Esophagus muscularis mucosa (tissue), 4 donors: ENCODE measurements around the gene MRPL55. TPM values are rescaled to one million over a fixed set of nuclear protein-coding genes. Genes with fewer than 3 reads are reported as not detected.

Experiments used
- DNase-seq: peaks from one replicate; pipeline ENCODE4 v3.0.0-alpha.2; 2017; ENCODE audit errors: extremely low spot score
- H3K27ac ChIP-seq, 4 donors: fragments of 200-600 bp; sonication (generic); replicated peaks in 1 of 4; 1 replicate in 3 of 4; 2 replicates in 1 of 4; pipeline ENCODE4 v1.5.1; 2016 to 2019; ENCODE audit warnings: mild to moderate bottlenecking in 1 of 4
- H3K27me3 ChIP-seq, 4 donors: fragments of 200-600 bp; sonication (generic); one replicate each; pipeline versions ENCODE4 v1.5.1 to v1.6.0; 2016 to 2019
- H3K36me3 ChIP-seq, 4 donors: fragments of 200-600 bp; sonication (generic); one replicate each; pipeline ENCODE4 v1.5.1; 2016 to 2019
- H3K4me1 ChIP-seq, 4 donors: fragments of 200-600 bp; sonication (generic); one replicate each; pipeline ENCODE4 v1.5.1; 2016 to 2019
- H3K4me3 ChIP-seq, 4 donors: fragments of 200-600 bp; sonication (generic); 1 replicate in 2 of 4; 2 replicates in 2 of 4; pipeline ENCODE4 v1.5.1; 2016 to 2019; ENCODE audit warnings: mild to moderate bottlenecking in 4 of 4, moderate library complexity in 1 of 4
- H3K9me3 ChIP-seq, 4 donors: fragments of 200-600 bp; sonication (generic); 1 replicate in 3 of 4; 2 replicates in 1 of 4; pipeline ENCODE4 v1.5.1; 2016 to 2019
- CTCF ChIP-seq, 3 experiments: fragments of 200-600 bp in 2 of 3; fragments of 450-650 bp in 1 of 3; sonication (generic) in 2 of 3; IDR thresholded peaks; one replicate each; pipeline ENCODE4 v1.5.1; 2017 to 2019; ENCODE audit warnings: antibody characterized with exemption in 3 of 3, mild to moderate bottlenecking in 2 of 3, moderate library complexity in 1 of 3
- EP300 ChIP-seq: sonication (generic); formaldehyde crosslinking; IDR thresholded peaks from one replicate; pipeline ENCODE4 v1.6.1; 2017; ENCODE audit warnings: antibody characterized with exemption
- POLR2A ChIP-seq: fragments of 450-650 bp; IDR thresholded peaks from one replicate; pipeline ENCODE4 v1.6.1; 2017; ENCODE audit warnings: antibody characterized with exemption, moderate library complexity, mild to moderate bottlenecking, low read depth
- POLR2AphosphoS5 ChIP-seq, 2 donors: sonication (generic); formaldehyde crosslinking; IDR thresholded peaks; one replicate each; pipeline ENCODE4 v1.6.1; 2017; ENCODE audit warnings: antibody characterized with exemption in 2 of 2
- WGBS: methylation state at CpG from one replicate; pipeline ENCODE4 v1.1.5; 2018; 5-methylcytosine and 5-hydroxymethylcytosine counted together
- intact Hi-C: fragments of 100-400 bp; cut with DNase I; formaldehyde crosslinking; loops from one replicate; pipeline ENCODE4 v1.15.1; 2023
- total RNA-seq, 4 donors: library from RNA; depleted of rRNA; stranded (reverse); fragments of >200 nt; gene quantifications; one replicate each; pipeline versions ENCODE4 v1.1.0 to v1.2.1, GENCODE V29; 2016

Gene MRPL55
- total RNA-seq, 4 donors from 2014 or later, result 52.3 to 64.9 (median 60.1) TPM

GRCh38 chr1:228070851-228071250 lies 38.2 kb downstream of the MRPL55 start:
- no peak for DNase-seq
- H3K9me3 ChIP-seq, result no peaks in the 10 kb centered on the region
- H3K4me3 ChIP-seq, result no peak overlapping the region
- WGBS, result 63% methylated on average over 3 of the region's 3 CpGs
- peaks cover 0 to 73% (median 7%) of the 10 kb centered on the region in 4 donors for H3K27me3 ChIP-seq
- no peak overlapping the region for H3K27ac ChIP-seq
- no peaks in the 10 kb centered on the region for H3K36me3 ChIP-seq
- TF ChIP-seq POLR2AphosphoS5 (IDR thresholded peaks at IDR 0.05), result no peak
- no peak for TF ChIP-seq EP300
- TF ChIP-seq CTCF (IDR thresholded peaks at IDR 0.05), result no peak
- TF ChIP-seq POLR2A, result no peak
- H3K4me1 ChIP-seq, result no peaks in the 10 kb centered on the region
- intact Hi-C loops, result loop anchor here (10.0 kb wide), 1 partner anchor 506 kb away; the partner anchor contains the start of gene ZNF678

DNA sequence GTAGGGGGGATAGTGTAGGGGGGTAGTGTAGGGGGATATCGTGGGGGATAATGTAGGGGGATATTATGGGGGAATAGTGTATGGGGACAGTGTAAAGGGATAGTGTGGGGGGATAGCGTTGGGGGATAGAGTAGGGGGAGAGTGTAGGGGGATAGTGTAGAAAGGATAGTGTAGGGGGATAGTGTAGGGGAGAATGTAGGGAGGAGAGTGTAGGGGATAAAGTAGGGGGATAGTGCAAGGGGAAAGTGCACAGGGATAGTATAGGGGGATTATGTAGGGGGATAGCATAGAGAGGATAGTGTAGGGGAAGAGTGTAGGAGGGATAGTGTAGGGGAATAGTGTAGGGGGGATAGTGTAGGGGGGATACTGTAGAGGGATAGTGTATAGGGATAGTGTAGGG lies 38.9 kb downstream of the MRPL55 start:
- Histone ChIP-seq H3K36me3 (no peaks in the 10 kb centered on the region), H3K27ac (no peak overlapping the region), H3K4me3 (no peak overlapping the region), H3K27me3 (peaks cover 0 to 79% (median 12%) of the 10 kb centered on the region in 4 donors), H3K4me1 (no peaks in the 10 kb centered on the region), H3K9me3 (no peaks in the 10 kb centered on the region)
- TF ChIP-seq EP300 (no peak), POLR2AphosphoS5 (IDR thresholded peaks at IDR 0.05) (no peak), POLR2A (no peak), CTCF (IDR thresholded peaks at IDR 0.05) (no peak)
- 60% methylated on average over 2 of the region's 2 CpGs for WGBS
- intact Hi-C loops, result loop anchor here (10.0 kb wide), 1 partner anchor 505 kb away; the partner anchor contains the start of gene ZNF678
- no peak for DNase-seq

GRCh38 chr1:228068359-228068758 lies 40.7 kb downstream of the MRPL55 start:
- no peak overlapping the region for H3K27ac ChIP-seq
- 71% methylated on average over 7 of the region's 7 CpGs for WGBS
- no peak for DNase-seq
- no peak overlapping the region for H3K4me3 ChIP-seq
- H3K36me3 ChIP-seq, result no peaks in the 10 kb centered on the region
- intact Hi-C loops, result no loop called here
- no peak for TF ChIP-seq CTCF (IDR thresholded peaks at IDR 0.05)
- H3K4me1 ChIP-seq, result no peaks in the 10 kb centered on the region
- H3K9me3 ChIP-seq, result no peaks in the 10 kb centered on the region
- peaks cover 0 to 96% (median 30%) of the 10 kb centered on the region in 4 donors for H3K27me3 ChIP-seq

DNA sequence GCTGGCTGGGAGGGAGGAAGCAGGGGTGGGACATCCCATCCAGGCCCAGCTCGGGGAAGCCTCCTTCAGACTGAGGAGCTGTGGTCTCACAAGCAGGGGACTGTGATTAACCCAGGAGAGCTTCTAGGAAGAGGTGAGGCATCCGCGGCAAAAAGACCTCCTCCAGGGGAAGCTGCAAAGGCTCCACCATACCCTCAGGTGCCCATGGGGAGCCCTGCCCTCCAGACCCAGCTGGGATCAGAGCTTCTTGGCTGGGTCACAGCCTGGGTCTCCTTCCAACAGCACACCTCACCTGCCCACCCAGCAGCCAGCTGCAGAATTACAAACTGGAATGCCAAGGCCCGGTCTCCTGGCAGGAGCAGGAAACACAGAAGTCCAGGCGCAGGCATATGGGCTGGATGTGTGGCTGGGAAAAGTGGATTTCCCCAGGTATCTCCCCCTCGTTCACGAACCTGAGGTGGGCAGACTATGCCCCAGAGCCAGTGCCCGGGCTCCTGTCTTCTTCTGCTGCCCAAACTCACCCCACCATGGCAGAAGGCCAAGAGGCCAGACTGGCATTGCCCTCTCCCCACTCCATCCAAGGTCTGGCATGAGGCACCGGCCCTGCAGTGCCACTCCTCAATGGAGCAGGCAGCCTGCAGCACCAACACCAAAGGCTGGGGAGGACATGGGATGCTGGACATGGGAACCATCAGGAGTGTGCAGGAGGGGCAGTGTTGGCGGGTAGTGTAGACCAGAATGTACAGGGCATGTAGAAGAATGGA lies 42.0 kb downstream of the MRPL55 start:
- no peak for DNase-seq
- peaks cover 0 to 99% (median 43%) of the 10 kb centered on the region in 4 donors for H3K27me3 ChIP-seq

More for the DNA sequence above, 42.0 kb downstream of the MRPL55 start:
- Histone ChIP-seq H3K27ac (no peak overlapping the region), H3K9me3 (no peaks in the 10 kb centered on the region), H3K4me3 (no peak overlapping the region), H3K36me3 (no peaks in the 10 kb centered on the region), H3K4me1 (no peaks in the 10 kb centered on the region)
- 62% methylated on average over 7 of the region's 10 CpGs for WGBS
- TF ChIP-seq CTCF (IDR thresholded peaks at IDR 0.05), result no peak
- TF ChIP-seq EP300, result no peak
- no peak for TF ChIP-seq POLR2AphosphoS5 (IDR thresholded peaks at IDR 0.05)
- TF ChIP-seq POLR2A, result no peak
- intact Hi-C loops, result no loop called here
